Measurements from ENCODE around the gene CSHL1.
"Not testable (repeated sequence)": the region's sequence is repeated elsewhere in the genome, so short reads cannot be mapped to it uniquely, and the experiment has no call there.

CSHL1 gene

DNA sequence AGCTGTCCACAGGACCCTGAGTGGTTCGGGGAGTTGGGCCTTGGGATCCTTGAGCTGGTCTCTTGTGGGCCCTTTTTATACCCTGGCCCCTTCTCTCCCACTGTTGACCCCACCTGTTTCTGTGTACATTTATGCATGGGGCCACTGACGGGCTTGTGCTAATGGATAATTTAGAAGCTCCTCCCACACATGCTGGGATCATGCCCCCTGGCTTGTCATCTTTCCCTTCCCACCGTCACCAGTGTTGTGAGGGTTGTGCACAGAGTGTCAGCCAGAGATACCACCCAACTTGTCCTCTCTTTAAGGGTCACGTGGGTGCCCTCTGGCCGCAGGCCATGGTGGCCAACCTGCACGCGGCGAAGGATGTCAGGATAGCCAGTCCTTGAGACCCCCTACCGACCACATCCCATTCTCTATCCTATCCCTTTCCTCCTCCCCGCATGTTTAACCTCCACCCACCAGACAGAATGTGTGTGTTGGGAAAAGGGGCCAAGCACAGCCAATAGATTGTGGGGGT, 7.8 kb upstream of the CSHL1 start, which contains the start of gene GH1:
Gene GH1 (minus strand): TSS at position 51 of the 517 bp plus-strand sequence. CDS start 63 bp downstream, outside the sequence.
- not testable (repeated sequence) for DNase-seq (ENCODE audit: low read depth)

DNA sequence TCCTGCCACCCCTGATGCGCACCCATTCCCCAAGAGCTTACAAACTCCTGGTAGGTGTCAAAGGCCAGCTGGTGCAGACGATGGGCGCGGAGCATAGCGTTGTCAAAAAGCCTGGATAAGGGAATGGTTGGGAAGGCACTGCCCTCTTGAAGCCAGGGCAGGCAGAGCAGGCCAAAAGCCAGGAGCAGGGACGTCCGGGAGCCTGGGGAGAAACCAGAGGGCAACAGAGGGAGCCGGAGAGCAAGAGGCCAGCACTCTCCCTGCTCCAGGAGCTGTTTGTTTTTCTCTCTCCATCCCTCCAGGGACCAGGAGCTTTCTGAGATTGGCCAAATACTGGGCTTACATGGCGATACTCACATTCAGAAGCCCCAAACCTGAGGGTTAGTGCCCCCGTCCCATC, 7.2 kb upstream of the CSHL1 start:
- DNase-seq (ENCODE audit: low read depth), result no peak

DNA sequence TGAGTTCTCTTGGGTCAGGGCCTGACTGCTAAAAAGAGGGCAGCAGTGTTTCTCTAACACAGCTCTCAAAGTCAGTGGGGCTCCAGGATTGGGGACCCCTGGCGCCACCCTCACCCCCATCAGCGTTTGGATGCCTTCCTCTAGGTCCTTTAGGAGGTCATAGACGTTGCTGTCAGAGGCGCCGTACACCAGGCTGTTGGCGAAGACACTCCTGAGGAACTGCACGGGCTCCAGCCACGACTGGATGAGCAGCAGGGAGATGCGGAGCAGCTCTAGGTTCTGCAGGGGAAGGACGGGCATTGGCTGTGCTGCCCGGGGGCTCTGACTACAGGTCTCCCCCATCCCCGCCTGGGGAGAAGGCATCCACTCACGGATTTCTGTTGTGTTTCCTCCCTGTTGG, 6.6 kb upstream of the CSHL1 start:
- no peak for DNase-seq (ENCODE audit: low read depth)

DNA sequence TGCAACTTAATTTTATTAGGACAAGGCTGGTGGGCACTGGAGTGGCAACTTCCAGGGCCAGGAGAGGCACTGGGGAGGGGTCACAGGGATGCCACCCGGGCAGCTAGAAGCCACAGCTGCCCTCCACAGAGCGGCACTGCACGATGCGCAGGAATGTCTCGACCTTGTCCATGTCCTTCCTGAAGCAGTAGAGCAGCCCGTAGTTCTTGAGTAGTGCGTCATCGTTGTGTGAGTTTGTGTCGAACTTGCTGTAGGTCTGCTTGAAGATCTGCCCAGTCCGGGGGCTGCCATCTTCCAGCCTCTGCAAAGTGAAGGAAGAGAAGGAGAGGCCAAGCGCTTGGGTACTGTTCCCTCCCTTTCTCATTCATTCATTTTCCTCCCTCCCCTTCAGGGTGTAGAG, 6.1 kb upstream of the CSHL1 start:
- not testable (repeated sequence) for DNase-seq (ENCODE audit: low read depth)

DNA sequence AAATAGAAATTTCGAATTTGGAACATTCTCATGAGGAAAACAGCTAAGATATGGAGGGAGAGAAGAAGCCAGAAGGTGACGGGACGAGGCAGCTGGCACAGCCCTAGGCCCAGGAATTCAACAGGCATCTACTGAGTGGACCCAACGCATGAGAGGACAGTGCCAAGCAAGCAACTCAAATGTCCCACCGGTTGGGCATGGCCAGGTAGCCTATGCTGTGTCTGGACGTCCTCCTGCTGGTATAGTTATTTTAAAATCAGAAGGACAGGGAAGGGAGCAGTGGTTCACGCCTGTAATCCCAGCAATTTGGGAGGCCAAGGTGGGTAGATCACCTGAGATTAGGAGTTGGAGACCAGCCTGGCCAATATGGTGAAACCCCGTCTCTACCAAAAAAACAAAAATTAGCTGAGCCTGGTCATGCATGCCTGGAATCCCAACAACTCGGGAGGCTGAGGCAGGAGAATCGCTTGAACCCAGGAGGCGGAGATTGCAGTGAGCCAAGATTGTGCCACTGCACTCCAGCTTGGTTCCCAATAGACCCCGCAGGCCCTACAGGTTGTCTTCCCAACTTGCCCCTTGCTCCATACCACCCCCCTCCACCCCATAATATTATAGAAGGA, 5.6 kb upstream of the CSHL1 start:
- DNase-seq (ENCODE audit: low read depth), result no peak

DNA sequence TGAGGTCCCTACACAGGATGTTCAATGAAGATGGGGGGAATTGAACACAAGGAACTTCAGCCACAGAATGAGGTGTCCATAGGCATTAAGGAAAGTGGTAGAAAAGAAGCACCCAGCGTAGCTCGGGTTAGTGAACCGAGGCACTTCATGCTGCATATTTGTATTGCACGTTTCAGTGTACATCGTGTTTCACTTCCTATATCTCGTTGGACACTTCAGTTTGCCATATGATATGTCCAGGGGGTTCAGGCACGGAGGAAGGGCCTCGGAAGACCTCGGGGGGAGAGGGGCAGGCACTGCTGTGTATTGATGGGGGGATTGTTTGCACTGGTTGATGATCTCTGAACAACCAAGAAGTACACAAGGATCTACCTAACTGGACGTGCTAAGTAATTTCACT, 4.7 kb upstream of the CSHL1 start:
- DNase-seq (ENCODE audit: low read depth), result not testable (repeated sequence)

DNA sequence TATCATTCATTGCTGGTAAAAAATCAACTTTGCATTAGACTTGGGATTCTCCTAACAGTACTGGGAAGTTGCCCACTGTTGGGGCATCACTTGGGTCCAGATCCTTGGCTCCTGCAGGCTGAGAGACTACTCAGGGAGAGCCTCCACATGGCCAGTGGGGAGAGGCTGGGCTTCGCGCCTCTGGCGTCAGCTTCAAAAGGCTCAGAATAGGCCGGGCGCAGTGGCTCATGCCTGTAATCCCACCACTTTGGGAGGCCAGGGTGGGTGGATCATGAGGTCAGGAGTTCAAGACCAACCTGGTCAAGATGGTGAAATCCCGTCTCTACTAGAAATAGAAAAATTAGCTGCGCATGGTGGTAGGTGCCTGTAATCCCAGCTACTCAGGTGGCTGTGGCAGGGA, 3.4 kb upstream of the CSHL1 start:
- DNase-seq (ENCODE audit: low read depth), result no peak

DNA sequence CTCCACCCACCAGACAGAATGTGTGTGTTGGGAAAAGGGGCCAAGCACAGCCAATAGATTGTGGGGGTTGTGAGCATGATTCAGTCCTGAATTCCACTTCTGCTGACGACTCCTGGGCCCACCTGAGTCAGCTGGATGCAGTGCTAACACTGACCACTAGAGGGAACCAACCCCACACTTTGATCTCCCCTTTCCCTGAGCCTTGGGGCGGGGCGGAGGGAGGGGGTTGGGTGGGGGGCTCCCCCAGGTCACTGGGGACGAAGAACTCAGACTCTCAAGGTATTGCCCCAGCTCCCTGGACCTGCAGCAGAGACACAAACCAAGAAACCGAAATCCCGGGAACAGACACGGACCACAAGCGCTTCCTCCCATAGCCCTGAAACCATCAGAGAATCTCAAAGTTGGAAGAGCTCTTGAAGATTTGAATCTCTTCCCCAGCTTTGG, 621 bp upstream of the CSHL1 start:
- peak; percentile 12 for DNase-seq (ENCODE audit: low read depth)

DNA sequence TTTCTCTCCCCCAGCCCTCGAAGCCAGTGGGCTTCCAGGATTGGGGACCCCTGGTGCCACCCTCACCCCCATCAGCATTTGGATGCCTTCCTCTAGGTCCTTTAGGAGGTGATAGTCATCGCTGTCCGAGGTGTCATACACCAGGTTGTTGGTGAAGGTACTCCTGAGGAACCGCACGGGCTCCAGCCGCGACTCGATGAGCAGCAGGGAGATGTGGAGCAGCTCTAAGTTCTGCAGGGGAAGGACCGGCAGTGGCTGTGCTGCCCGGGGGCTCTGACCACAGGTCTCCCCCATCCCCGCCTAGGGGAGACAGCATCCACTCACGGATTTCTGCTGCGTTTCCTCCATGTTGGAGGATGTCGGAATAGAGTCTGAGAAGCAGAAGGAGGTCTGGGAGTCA, 962 bp downstream of the CSHL1 start:
- no peak for DNase-seq (ENCODE audit: low read depth)

DNA sequence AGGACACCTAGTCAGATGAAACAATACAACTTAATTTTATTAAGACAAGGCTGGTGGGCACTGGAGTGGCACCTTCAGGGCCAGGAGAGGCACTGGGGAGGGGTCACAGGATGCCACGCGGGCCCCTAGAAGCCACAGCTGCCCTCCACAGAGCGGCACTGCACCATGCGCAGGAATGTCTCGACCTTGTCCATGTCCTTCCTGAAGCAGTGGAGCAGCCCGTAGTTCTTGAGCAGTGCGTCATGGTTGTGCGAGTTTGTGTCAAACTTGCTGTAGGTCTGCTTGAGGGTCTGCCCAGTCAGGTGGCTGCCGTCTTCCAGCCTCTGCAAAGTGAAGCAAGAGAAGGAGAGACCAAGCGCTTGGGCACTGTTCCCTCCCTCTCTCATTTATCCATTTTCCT, 1.5 kb downstream of the CSHL1 start:
- DNase-seq (ENCODE audit: low read depth), result not testable (repeated sequence)

DNA sequence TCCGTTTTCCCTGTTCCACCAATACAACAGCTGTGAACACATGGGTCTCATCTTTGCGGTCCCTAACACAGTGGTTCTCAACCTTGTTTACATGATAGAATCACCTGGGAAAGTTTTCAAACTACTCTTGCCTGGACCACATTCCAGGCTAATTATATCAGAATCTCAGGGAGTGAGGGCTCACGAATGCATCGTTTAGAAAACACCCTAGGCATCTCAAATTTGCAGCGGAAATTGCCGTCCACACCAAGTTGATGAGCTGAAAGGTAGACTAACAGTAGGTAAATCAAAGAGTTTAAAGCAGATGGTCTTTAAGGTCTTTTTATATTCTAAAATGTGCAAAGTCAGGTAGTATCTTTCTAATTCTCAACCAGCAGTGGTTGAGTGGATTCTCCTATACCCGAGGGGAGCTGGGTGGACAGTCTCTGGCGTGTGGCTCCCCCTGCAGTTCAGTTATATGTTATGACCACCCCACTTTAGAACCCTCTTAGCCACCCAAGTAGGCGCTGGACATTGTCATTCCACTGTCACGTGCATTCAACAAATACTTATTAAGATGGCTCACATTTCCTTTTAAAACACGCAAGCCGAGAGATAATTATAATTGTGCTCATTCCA, 3.8 kb downstream of the CSHL1 start:
- DNase-seq (ENCODE audit: low read depth), result not testable (repeated sequence)

DNA sequence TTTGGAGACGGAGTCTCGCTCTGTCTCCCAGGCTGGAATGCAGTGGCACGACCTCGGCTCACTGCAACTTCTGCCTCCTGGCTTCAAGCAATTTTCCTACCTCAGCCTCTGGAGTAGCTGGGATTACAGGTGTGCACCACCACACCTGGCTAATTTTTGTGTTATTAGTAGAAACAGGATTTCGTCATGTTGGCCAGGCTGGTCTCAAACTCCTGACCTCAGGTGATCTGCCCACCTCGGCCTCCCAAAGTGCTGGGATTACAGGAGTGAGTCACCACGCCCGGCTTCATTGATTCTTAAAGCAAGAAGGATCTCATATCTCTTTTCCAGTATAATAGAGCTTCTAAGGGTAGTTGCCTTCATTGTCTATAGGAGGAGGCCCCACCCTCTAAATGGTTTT, 6.3 kb downstream of the CSHL1 start:
- not testable (repeated sequence) for DNase-seq (ENCODE audit: low read depth)

DNA sequence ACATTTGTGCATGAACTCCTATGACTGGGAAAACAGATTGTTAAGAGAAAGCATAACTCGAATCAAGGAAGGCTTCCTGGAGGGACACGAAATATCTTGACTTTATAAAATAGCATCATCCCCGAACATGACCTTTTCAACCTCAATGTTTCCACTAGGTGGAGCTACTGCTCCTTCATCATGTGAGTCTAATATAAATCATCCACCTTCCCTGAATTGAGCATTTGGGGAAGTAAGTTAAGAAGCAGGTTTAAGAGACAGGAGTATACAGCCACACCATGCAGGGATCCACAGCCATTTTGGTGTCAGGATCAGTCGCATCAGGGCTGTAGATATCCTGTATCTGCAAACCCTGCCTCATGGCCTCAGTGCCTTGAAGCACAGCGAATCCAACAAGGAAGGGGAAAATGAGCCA, 7.3 kb downstream of the CSHL1 start:
- not testable (repeated sequence) for DNase-seq (ENCODE audit: low read depth)

DNA sequence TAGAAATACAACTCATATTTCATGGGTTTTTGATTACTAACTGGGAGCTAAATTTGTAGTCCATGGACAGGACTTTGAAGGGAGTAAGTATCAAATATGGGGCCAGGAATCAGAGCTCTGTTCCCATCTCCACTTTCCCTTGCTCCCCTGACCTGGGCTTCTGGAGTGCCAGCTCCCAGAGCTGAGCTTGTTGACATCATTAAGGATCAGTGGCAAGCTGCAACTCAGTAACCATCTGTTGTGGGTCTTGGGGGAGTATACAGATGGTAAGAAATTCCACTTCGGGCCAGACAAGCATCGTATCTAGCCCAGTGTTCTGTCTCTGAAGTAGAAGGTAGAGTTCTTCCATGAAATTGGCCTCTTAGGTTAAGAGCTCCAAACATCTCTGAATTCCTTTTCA, 9.1 kb downstream of the CSHL1 start:
- not testable (repeated sequence) for DNase-seq (ENCODE audit: low read depth)

DNA sequence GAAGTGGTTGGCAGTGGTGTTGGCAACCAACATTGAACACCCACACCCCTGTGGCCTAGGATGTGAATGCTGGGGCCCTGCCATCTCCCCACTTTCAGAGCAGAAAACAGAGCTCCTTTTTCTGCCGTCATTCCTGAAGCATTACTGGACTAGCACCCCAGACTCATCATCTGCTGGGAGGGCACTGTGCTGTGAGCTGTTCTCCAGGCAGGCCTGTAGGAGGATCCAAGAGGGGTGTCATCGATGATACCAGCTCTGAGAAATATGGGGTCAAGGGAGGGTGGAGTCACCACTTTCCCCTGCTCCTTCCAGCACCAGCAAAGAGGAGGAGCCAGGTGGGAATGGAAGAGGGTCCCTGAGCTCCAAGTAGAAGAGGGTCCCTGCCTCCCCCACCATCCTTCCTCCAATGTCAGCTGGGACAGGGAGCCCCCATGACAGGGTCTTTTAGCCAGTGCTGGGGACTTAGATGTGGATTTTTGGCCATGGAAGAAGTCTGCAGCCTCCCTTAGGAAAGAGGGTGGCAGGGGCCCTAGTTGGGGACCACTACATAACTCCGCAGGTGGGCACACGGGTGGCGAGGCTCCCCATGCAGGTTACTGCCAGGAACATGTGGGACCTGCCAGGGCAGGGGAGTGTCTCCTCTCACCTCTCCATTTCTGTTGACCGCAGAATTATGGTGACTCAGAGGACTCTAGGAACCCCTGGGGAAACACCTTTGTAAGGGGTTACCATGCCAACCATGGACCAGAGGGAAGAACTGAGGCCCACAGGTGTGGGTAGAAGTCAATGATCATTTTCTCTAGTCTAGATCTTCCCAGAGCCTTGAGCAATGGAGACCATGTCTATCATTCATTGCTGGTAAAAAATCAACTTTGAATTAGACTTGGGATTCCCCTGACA, 11.9 kb downstream of the CSHL1 start:
- not testable (repeated sequence) for DNase-seq (ENCODE audit: low read depth)

DNA sequence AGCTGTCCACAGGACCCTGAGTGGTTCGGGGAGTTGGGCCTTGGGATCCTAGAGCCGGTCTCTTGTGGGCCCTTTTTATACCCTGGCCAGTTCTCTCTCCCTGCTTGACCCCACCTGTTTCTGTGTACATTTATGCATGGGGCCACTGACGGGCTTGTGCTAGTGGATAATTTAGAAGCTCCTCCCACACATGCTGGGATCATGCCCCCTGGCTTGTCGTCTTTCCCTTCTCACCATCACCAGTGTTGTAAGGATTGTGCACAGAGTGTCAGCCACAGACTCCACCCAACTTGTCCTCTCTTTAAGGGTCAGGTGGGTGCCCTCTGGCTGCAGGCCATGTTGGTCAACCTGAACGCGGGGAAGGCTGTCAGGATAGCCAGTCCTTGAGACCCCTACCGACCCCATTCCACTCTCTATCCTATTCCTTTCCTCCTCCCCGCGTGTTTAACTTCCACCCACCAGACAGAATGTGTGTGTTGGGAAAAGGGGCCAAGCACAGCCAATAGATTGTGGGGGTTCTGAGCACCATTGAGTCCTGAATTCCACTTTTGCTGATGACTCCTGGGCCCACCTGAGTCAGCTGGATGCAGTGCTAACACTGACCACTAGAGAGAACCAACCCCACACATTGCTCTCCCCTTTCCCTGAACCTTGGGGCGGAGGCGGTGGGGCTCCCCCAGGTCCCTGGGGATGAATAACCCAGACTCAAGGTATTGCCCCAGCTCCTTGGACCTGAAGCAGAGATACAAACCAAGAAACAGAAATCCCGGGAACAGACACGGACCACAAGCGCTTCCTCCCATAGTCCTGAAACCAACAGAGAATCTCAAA, 14.3 kb downstream of the CSHL1 start, which contains the start of gene CSH1:
Gene CSH1 (minus strand): TSS at position 51 of the 831 bp plus-strand sequence. CDS start 63 bp downstream, outside the sequence.
- DNase-seq (ENCODE audit: low read depth), result not testable (repeated sequence)

DNA sequence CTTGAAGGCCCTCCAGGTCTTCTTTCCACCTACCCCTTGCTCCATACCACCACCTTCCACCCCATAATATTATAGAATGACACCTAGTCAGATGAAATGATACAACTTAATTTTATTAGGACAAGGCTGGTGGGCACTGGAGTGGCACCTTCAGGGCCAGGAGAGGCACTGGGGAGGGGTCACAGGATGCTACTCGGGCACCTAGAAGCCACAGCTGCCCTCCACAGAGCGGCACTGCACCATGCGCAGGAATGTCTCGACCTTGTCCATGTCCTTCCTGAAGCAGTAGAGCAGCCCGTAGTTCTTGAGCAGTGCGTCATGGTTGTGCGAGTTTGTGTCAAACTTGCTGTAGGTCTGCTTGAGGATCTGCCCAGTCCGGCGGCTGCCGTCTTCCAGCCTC, 16.2 kb downstream of the CSHL1 start:
- DNase-seq (ENCODE audit: low read depth), result not testable (repeated sequence)

DNA sequence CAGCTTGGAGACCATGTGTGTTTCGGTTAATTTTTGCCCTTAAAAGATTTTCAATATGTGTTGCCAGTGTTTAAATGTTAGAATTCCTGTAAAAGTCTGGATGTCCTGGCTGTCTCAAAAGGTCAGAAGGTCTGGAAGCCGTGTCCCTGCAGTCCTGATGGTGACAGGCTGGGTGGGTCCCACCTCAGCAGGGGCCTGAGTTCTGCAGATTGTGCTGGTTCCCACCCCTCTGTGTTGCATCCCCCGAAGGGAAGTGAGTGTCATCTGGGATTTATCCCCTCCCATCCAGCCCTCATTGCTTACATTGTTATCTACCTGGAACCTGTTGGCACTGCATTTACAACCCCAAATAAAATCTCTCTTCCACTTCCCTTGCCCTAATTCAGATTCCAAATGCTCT, 17.0 kb downstream of the CSHL1 start:
- not testable (repeated sequence) for DNase-seq (ENCODE audit: low read depth)

DNA sequence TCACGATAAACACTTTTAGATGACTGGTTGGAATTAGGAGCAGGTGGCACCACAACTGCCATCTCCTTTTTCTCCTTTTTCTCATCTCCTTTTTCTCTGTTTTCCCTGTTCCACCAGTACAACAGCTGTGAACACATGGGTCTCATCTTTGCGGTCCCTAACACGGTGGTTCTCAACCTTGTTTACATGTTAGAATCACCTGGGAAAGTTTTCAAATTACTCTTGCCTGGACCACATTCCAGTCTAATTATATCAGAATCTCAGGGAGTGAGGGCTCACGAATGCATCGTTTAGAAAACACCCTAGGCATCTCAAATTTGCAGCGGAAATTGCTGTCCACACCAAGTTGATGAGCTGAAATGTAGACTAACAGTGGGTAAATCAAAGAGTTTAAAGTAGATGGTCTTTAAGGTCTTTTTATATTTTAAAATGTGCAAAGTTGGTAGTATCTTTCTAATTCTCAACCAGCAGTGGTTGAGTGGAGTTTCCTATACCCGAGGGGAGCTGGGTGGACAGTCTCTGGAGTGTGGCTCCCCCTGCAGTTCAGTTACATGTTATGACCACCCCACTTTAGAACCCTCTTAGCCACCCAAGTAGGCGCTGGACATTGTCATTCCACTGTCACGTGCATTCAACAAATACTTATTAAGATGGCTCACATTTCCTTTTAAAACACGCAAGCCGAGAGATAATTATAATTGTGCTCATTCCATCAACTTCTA, 18.6 kb downstream of the CSHL1 start:
- not testable (repeated sequence) for DNase-seq (ENCODE audit: low read depth)

DNA sequence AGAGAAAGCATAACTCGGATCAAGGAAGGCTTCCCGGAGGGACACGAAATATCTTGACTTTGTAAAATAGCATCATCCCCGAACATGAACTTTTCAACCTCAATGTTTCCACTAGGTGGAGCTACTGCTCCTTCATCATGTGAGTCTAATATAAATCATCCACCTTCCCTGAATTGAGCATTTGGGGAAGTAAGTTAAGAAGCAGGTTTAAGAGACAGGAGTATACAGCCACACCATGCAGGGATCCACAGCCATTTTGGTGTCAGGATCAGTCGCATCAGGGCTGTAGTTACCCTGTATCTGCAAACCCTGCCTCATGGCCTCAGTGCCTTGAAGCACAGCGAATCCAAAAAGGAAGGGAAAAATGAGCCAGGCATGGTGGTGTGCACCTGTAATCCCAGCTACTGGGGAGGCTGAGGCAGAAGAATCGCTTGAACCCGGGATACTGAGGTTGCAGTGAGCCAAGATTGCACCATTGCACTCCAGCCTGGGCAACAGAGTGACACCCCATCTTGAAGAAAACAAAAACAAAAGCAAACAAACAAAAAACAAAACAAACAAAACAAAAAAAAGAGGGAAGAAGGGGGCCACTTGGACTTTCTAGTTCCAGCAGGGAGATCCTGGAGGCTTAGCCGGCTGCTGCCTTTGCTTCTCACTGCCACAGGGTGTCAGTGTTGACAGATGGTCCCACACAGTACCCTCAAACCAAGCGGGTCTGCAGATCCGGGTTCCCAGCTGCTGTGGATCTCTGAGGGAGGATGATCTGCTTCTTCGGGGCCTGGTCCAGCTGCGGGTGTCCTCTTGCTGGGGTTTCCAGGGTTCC, 21.8 kb downstream of the CSHL1 start:
- not testable (repeated sequence) for DNase-seq (ENCODE audit: low read depth)
